Mammary epithelial cell (primary cell): ENCODE data around the gene CHRNG.

Experiments
- EZH2 ChIP-seq: IDR thresholded peaks from 2 replicates; pipeline ENCODE4 v1.6.1; 2012; ENCODE audit warnings: low read length, inconsistent platforms, borderline replicate concordance
- TF ChIP-seq, protein P1 (sequence below), 2 donors: IDR thresholded peaks in 1 of 2; conservative IDR thresholded peaks in 1 of 2; 2 replicates each; pipeline ENCODE4 v1.5.1; 2011 to 2012; ENCODE audit warnings: inconsistent platforms in 2 of 2, low read length in 2 of 2, mild to moderate bottlenecking in 2 of 2, control low read depth in 1 of 2, low read depth in 1 of 2; ENCODE audit not compliant: insufficient read depth in 1 of 2; ENCODE audit errors: extremely low read depth in 1 of 2

DNA sequence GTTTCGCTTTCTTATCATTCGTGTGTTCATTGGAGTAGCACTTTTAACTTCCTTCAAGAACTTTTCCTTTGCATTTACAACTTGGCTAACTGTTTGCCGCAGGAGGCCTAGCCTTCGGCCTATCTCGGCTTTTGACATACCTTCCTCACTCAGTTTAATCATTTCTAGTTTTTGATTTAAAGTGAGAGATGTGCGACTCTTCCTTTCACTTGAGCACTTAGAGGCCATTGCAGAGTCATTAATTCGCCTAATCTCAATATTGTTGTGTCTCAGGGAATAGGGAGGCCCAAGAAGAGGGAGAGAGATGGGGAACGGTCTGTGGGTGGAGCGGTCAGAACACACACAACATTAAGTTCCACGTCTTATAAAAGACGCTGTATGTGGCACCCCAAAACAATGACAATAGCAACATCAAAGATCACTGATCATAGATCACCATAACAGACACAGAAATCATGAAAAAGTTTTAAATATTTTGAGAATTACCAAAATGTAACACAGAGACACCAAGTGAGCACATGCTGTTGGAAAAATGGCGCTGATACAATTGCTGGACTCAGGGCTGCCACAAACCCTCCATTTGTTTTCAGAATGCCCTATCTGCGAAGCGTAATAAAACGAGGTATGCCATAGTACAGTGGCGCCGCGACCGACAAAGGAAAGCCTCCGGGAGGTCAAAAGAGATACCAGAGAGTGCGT, 10.3 kb downstream of the CHRNG start:
- no peak for TF ChIP-seq EZH2
- TF ChIP-seq, protein P1, sequence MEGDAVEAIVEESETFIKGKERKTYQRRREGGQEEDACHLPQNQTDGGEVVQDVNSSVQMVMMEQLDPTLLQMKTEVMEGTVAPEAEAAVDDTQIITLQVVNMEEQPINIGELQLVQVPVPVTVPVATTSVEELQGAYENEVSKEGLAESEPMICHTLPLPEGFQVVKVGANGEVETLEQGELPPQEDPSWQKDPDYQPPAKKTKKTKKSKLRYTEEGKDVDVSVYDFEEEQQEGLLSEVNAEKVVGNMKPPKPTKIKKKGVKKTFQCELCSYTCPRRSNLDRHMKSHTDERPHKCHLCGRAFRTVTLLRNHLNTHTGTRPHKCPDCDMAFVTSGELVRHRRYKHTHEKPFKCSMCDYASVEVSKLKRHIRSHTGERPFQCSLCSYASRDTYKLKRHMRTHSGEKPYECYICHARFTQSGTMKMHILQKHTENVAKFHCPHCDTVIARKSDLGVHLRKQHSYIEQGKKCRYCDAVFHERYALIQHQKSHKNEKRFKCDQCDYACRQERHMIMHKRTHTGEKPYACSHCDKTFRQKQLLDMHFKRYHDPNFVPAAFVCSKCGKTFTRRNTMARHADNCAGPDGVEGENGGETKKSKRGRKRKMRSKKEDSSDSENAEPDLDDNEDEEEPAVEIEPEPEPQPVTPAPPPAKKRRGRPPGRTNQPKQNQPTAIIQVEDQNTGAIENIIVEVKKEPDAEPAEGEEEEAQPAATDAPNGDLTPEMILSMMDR (conservative IDR thresholded peaks at IDR 0.05 in 1 of 2, IDR thresholded peaks at IDR 0.05 in 1 of 2; ENCODE audit: extremely low read depth in 1 of 2, insufficient read depth in 1 of 2, low read depth in 1 of 2, low read length in 2 of 2) = no peak
